ENCODE measurements around the gene ARHGEF3.

ARHGEF3 gene, protein sequence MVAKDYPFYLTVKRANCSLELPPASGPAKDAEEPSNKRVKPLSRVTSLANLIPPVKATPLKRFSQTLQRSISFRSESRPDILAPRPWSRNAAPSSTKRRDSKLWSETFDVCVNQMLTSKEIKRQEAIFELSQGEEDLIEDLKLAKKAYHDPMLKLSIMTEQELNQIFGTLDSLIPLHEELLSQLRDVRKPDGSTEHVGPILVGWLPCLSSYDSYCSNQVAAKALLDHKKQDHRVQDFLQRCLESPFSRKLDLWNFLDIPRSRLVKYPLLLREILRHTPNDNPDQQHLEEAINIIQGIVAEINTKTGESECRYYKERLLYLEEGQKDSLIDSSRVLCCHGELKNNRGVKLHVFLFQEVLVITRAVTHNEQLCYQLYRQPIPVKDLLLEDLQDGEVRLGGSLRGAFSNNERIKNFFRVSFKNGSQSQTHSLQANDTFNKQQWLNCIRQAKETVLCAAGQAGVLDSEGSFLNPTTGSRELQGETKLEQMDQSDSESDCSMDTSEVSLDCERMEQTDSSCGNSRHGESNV

DNA sequence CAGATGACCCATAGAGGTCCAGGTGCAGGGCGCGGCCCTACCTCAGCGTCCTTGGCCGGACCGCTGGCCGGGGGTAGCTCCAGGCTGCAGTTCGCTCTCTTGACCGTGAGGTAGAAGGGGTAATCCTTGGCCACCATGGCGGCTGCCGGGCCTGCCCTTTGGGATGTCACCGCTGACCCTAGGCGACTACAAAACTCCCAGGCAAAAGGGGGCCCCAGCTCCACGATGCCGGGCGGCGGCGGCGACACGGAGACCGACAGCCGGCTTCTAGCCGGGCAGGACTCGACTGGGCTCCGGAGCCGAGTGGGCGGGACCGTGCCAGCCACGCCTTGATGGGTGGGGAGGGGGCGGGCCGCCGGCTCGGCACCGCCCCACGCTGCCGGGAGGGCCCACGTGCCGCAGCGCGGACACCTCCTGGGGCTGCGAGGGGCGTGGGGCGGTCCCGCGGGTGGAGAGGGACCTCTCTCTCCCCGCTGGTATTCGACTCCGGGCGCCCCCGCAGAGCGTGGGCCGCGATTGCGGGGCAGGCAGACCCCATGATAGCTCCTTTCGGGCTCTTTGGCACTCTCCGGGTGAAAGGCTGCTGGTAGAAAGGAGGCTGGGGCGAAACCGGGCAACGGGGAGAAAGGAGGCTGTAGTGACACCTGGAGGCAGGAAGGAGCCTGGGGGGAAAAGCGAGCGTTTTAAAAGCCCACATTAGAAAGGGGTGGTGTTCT, at the start of gene ARHGEF3:
ARHGEF3 (minus strand) TSS at position 288 of the 716 bp plus-strand sequence; CDS start at position 137, 151 bp downstream.
- peak; percentile 70 for TF ChIP-seq CTCF (IDR thresholded peaks at IDR 0.05; ENCODE audit: low read depth, low read length, missing control alignments)
- peak; percentile 58 for DNase-seq (ENCODE audit: extremely low read depth, low read depth)
- peak within 1 kb of the TSS; percentile 66 for H3K4me3 ChIP-seq (replicated peaks; ENCODE audit: low read depth, low read length)

DNA sequence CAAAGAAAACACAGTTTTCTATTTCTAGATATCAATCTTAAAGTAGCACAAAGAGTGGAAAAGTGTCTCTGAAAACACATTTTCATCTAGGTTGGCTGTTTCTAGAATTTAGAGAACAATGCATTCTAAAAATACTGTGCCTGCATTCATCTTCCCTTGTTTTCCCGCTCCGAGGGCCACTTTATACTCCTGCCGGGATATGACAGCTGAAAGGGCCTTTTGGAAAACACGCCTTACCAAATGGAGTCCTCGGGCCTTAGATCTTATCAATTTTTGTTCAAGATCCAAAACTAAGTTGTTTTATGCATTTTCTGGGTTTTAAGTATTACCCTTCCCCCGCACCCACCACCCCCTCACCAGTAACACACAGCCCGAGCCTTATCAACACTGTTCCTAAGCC, 47.9 kb upstream of the ARHGEF3 start:
- DNase-seq (ENCODE audit: extremely low read depth, low read depth), result no peak
- no peak overlapping the region for H3K4me3 ChIP-seq (replicated peaks; ENCODE audit: low read depth, low read length)
- TF ChIP-seq CTCF (IDR thresholded peaks at IDR 0.05; ENCODE audit: low read depth, low read length, missing control alignments), result no peak

GRCh38 chr3:56845505-56845904, 43.8 kb upstream of the ARHGEF3 start:
- DNase-seq (ENCODE audit: extremely low read depth, low read depth), result no peak
- H3K4me3 ChIP-seq (replicated peaks; ENCODE audit: low read depth, low read length), result no peak overlapping the region
- no peak for TF ChIP-seq CTCF (IDR thresholded peaks at IDR 0.05; ENCODE audit: low read depth, low read length, missing control alignments)

DNA sequence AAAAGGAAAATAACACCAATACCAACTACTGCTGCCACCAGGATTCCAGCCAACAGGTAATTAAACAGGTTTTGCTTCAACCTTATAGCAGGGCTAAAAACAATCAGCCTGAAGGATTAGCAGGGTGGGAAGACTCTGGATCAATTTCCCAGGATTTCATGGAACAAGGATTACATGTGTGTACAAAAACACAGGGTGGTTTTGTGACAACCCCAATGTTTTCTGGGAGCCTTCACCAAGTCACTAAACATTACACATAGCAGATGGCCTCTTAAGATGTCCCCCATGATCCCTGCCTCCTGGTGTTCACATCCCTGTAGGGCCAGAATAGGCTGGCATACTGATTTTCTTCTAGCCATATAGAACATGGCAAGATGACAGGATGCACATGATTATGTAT, 42.8 kb upstream of the ARHGEF3 start:
- DNase-seq (ENCODE audit: extremely low read depth, low read depth), result no peak
- no peak for TF ChIP-seq CTCF (IDR thresholded peaks at IDR 0.05; ENCODE audit: low read depth, low read length, missing control alignments)
- no peak overlapping the region for H3K4me3 ChIP-seq (replicated peaks; ENCODE audit: low read depth, low read length)

DNA sequence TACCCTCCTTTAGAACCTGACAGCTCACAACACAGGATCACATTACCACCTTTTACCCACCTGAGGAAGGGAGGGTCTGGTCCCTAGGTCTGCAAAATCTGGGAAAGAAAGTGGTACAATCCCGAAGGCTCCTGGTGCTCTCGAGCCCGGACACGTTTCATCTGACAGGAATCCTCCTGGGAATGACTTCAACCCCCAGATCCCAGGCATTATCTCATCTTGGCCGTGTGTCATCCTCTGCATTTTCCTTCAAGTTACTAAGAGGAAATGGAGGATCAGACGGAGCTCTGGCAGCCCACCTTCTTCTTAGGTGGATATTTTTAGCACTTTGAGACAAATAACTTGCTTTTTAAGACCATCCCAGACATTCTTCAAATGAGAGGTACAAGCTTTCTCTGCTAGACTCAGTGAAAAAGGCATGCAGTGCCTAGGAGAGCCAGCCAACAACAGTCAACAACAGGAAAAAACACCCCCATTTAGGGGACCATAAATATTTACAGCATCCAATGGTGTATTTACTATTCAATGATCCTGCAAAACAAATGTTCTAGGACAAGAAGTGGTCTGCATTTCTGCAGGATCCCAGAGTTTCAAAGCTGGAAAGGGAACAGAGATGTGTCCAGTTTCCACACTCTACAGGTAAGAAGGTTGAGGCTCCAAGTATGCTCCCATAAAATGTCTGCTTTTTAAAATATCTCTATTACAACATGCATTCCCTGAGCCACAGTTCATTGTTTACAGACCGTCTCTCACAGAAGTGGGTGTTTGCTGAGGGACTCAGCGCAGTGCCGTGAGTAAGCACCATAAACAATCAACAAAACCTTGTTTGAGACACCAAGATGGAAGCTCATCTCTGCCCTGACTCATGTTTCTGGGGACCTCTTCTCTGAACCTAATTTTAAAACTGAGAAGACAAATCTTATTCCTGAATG, 38.3 kb upstream of the ARHGEF3 start:
- no peak for DNase-seq (ENCODE audit: extremely low read depth, low read depth)
- H3K4me3 ChIP-seq (replicated peaks; ENCODE audit: low read depth, low read length), result no peak overlapping the region
- no peak for TF ChIP-seq CTCF (IDR thresholded peaks at IDR 0.05; ENCODE audit: low read depth, low read length, missing control alignments)

- DNase-seq (ENCODE audit: extremely low read depth, low read depth), result no peak
- H3K4me3 ChIP-seq (replicated peaks; ENCODE audit: low read depth, low read length), result no peak overlapping the region
- no peak for TF ChIP-seq CTCF (IDR thresholded peaks at IDR 0.05; ENCODE audit: low read depth, low read length, missing control alignments)
Measured at GRCh38 chr3:56838448-56838847, 36.7 kb upstream of the ARHGEF3 start.
